ENCODE data around the gene BMPER. TPM values are rescaled to one million over a fixed set of nuclear protein-coding genes. Genes with fewer than 3 reads are reported as not detected.

Gene BMPER
- total RNA-seq, 4 donors from 2014 or later, result 0.25 to 2.3 (median 0.96) TPM

GRCh38 chr7:34016876-34017275 is 111.5 kb downstream of the BMPER start:
- no peak for DNase-seq
- H3K4me3 ChIP-seq (replicated peaks in 1 of 3), result no peak overlapping the region
- no peak overlapping the region for H3K27ac ChIP-seq
- no peaks in the 10 kb centered on the region for H3K27me3 ChIP-seq
- H3K4me1 ChIP-seq, result no peaks in the 10 kb centered on the region
- H3K9me3 ChIP-seq, result no peaks in the 10 kb centered on the region
- intact Hi-C loops (cut with DNase I), result no loop called here
- TF ChIP-seq CTCF (IDR thresholded peaks at IDR 0.05), result no peak
- no peak for TF ChIP-seq POLR2A (IDR thresholded peaks at IDR 0.05)
- WGBS, 2 donors, result 84 to 94% methylated on average over 3 of the region's 3 CpGs
- H3K36me3 ChIP-seq, result no peaks in the 10 kb centered on the region

DNA sequence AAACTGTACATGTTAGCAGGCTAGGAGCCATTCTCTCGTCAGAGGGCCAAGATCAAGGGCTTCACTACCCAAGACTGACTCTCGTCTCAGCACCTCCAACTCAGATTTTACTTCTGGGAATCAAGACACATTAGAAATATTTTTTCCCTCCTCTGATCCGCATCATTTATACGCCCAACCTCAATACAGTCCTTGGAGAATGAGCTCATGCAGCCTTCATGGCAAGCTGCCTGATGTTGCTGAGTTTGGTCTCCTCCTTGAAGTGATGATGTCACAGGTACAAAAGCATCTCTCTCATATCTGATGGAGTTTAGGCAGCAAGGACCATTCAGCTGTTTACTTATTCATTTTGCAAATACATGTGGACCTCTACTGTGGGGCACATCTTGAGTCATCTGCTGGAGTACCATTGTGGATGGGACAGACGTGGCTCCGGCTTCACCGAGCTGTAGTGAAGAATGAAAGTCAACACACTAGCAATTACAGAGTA is 114.0 kb downstream of the BMPER start:
- no peak for DNase-seq
- Histone ChIP-seq H3K36me3 (no peaks in the 10 kb centered on the region), H3K4me1 (no peaks in the 10 kb centered on the region), H3K4me3 (replicated peaks in 1 of 3) (no peak overlapping the region), H3K27ac (no peak overlapping the region), H3K9me3 (no peaks in the 10 kb centered on the region), H3K27me3 (no peaks in the 10 kb centered on the region)
- 71 to 79% methylated on average over 7 of the region's 7 CpGs for WGBS, 2 donors
- TF ChIP-seq POLR2A (IDR thresholded peaks at IDR 0.05) (no peak), CTCF (IDR thresholded peaks at IDR 0.05) (no peak)
- intact Hi-C loops (cut with DNase I), result no loop called here

GRCh38 chr7:34022626-34023025 is 117.3 kb downstream of the BMPER start:
- WGBS, 2 donors, result 78 to 80% methylated on average over 5 of the region's 5 CpGs
- Histone ChIP-seq H3K36me3 (no peaks in the 10 kb centered on the region), H3K4me3 (replicated peaks in 1 of 3) (no peak overlapping the region), H3K4me1 (no peaks in the 10 kb centered on the region), H3K27ac (no peak overlapping the region), H3K9me3 (no peaks in the 10 kb centered on the region), H3K27me3 (no peaks in the 10 kb centered on the region)
- no peak for DNase-seq
- TF ChIP-seq CTCF (IDR thresholded peaks at IDR 0.05) (no peak), POLR2A (IDR thresholded peaks at IDR 0.05) (no peak)
- intact Hi-C loops (cut with DNase I), result no loop called here

DNA sequence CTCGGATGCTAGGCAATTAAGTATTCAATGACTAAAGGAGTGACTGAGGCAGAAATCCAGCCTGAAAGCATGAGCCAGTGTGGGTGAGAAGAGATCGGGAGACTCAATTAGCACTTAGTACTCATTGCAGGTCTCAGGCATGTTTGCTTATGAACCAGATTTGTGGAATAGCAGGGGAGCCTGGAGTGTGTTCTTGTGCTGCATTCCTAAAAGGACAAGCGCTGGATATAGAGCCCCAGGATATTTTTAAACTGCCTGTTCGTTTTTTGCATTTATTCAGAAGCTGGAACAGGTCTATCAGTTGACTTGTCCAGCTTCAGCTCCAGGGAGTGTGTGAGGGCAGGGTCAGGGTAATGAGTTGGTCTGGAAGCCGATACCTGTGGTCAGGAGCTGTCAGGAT is 120.3 kb downstream of the BMPER start:
- no peaks in the 10 kb centered on the region for H3K36me3 ChIP-seq
- no peak overlapping the region for H3K4me3 ChIP-seq (replicated peaks in 1 of 3)
- no peak overlapping the region for H3K27ac ChIP-seq
- no peaks in the 10 kb centered on the region for H3K9me3 ChIP-seq
- no peaks in the 10 kb centered on the region for H3K4me1 ChIP-seq
- 30 to 47% methylated on average over 5 of the region's 5 CpGs for WGBS, 2 donors
- no peak for DNase-seq
- no peaks in the 10 kb centered on the region for H3K27me3 ChIP-seq
- intact Hi-C loops (cut with DNase I), result no loop called here
- TF ChIP-seq POLR2A (IDR thresholded peaks at IDR 0.05) (no peak), CTCF (IDR thresholded peaks at IDR 0.05) (no peak)

- Histone ChIP-seq H3K36me3 (no peaks in the 10 kb centered on the region), H3K27ac (no peak overlapping the region), H3K4me3 (replicated peaks in 1 of 3) (no peak overlapping the region), H3K27me3 (no peaks in the 10 kb centered on the region), H3K9me3 (no peaks in the 10 kb centered on the region), H3K4me1 (no peaks in the 10 kb centered on the region)
- WGBS, 2 donors, result 66 to 68% methylated on average over 4 of the region's 4 CpGs
- no peak for DNase-seq
- TF ChIP-seq POLR2A (IDR thresholded peaks at IDR 0.05) (no peak), CTCF (IDR thresholded peaks at IDR 0.05) (no peak)
- intact Hi-C loops (cut with DNase I), result no loop called here
Measured at GRCh38 chr7:34026481-34027190, 121.3 kb downstream of the BMPER start.

All from thyroid gland (tissue), 4 donors.